Uterus (tissue), 4 donors: ENCODE data around the gene ERLEC1. TPM values are rescaled to one million over a fixed set of nuclear protein-coding genes. Genes with fewer than 3 reads are reported as not detected.
"Not testable (repeated sequence)": the region's sequence is repeated elsewhere in the genome, so short reads cannot be mapped to it uniquely, and the experiment has no call there.

ENCODE experiments used
- DNase-seq, 2 donors: peaks; one replicate each; pipeline ENCODE4 v3.0.0-alpha.2; 2019 to 2020
- H3K27ac ChIP-seq, 2 donors: fragments of 200-600 bp; sonication (generic); 1 replicate in 1 of 2; 2 replicates in 1 of 2; pipeline ENCODE4 v1.5.1; 2016 to 2018
- H3K27me3 ChIP-seq, 2 donors: fragments of 200-600 bp; sonication (generic); one replicate each; pipeline ENCODE4 v1.5.1; 2018 to 2019; ENCODE audit warnings: control low read depth in 1 of 2
- H3K36me3 ChIP-seq, 2 donors: fragments of 200-600 bp; sonication (generic); one replicate each; pipeline ENCODE4 v1.5.1; 2019; ENCODE audit warnings: control low read depth in 1 of 2
- H3K4me1 ChIP-seq, 2 donors: fragments of 200-600 bp; sonication (generic); one replicate each; pipeline ENCODE4 v1.5.1; 2018 to 2019; ENCODE audit warnings: control low read depth in 1 of 2
- H3K4me3 ChIP-seq, 2 donors: fragments of 200-600 bp; sonication (generic); 1 replicate in 1 of 2; 2 replicates in 1 of 2; pipeline ENCODE4 v1.5.1; 2018 to 2019; ENCODE audit warnings: mild to moderate bottlenecking in 1 of 2
- H3K9me3 ChIP-seq, 2 donors: fragments of 200-600 bp; sonication (generic); one replicate each; pipeline ENCODE4 v1.5.1; 2019; ENCODE audit warnings: control low read depth in 1 of 2
- CTCF ChIP-seq, 4 experiments: fragments of 200-600 bp in 2 of 4; fragments of 450-650 bp in 2 of 4; sonication (generic) in 2 of 4; IDR thresholded peaks; one replicate each; pipeline ENCODE4 v1.5.1; 2016 to 2019; ENCODE audit warnings: antibody characterized with exemption in 4 of 4, mild to moderate bottlenecking in 2 of 4, moderate library complexity in 1 of 4
- POLR2A ChIP-seq, 2 donors: fragments of 450-650 bp; IDR thresholded peaks; one replicate each; pipeline ENCODE4 v1.6.1; 2016; ENCODE audit warnings: antibody characterized with exemption in 2 of 2, mild to moderate bottlenecking in 1 of 2, moderate library complexity in 1 of 2
- intact Hi-C: fragments of 100-400 bp; cut with DNase I; formaldehyde crosslinking; loops from one replicate; pipeline ENCODE4 v1.15.1; 2023; ENCODE audit warnings: low total_unique reads
- total RNA-seq, 4 donors: library from RNA; depleted of rRNA in 3 of 4; stranded (reverse); fragments of >200 nt in 3 of 4; gene quantifications; one replicate each; pipeline versions ENCODE4 v1.1.0 to v1.2.4, GENCODE V29; 2014 to 2023
- donor health status: DM: yes; HTN: yes; CAD: no.

ERLEC1 gene
- total RNA-seq, 4 donors from 2014 or later = 30.2 to 125 (median 74.6) TPM

- DNase-seq = no peak
- intact Hi-C loops = no loop called here
- no peak overlapping the region for H3K27ac ChIP-seq
- TF ChIP-seq CTCF (IDR thresholded peaks at IDR 0.05) (no peak), POLR2A (IDR thresholded peaks at IDR 0.05) (no peak)
- no peaks in the 10 kb centered on the region for H3K9me3 ChIP-seq
- H3K4me1 ChIP-seq = no peaks in the 10 kb centered on the region
- no peak overlapping the region for H3K4me3 ChIP-seq
- no peaks in the 10 kb centered on the region for H3K27me3 ChIP-seq
- H3K36me3 ChIP-seq = no peaks in the 10 kb centered on the region
Measured at GRCh38 chr2:53827398-53828175, 40.7 kb downstream of the ERLEC1 start.

- H3K4me3 ChIP-seq = no peak overlapping the region
- H3K36me3 ChIP-seq = no peaks in the 10 kb centered on the region
- no peak overlapping the region for H3K27ac ChIP-seq
- intact Hi-C loops = no loop called here
- TF ChIP-seq POLR2A (IDR thresholded peaks at IDR 0.05) (no peak), CTCF (IDR thresholded peaks at IDR 0.05) (no peak)
- no peak for DNase-seq
- H3K9me3 ChIP-seq = no peaks in the 10 kb centered on the region
- H3K4me1 ChIP-seq = no peaks in the 10 kb centered on the region
- H3K27me3 ChIP-seq = no peaks in the 10 kb centered on the region
Measured at GRCh38 chr2:53828331-53828730, 41.5 kb downstream of the ERLEC1 start.

- TF ChIP-seq CTCF (IDR thresholded peaks at IDR 0.05) = no peak
- TF ChIP-seq POLR2A (IDR thresholded peaks at IDR 0.05) = no peak
- Histone ChIP-seq H3K9me3 (no peaks in the 10 kb centered on the region), H3K36me3 (no peaks in the 10 kb centered on the region), H3K4me3 (no peak overlapping the region), H3K27me3 (no peaks in the 10 kb centered on the region), H3K4me1 (no peaks in the 10 kb centered on the region), H3K27ac (no peak overlapping the region)
- no peak for DNase-seq
- intact Hi-C loops = no loop called here
Measured at GRCh38 chr2:53829273-53829979, 42.6 kb downstream of the ERLEC1 start.

GRCh38 chr2:53829980-53830290, 43.1 kb downstream of the ERLEC1 start:
- H3K4me3 ChIP-seq, H3K27me3 ChIP-seq, DNase-seq: not testable (repeated sequence)

GRCh38 chr2:53840580-53840979, 53.7 kb downstream of the ERLEC1 start:
- Histone ChIP-seq H3K27me3 (no peaks in the 10 kb centered on the region), H3K4me1 (no peaks in the 10 kb centered on the region), H3K9me3 (no peaks in the 10 kb centered on the region), H3K36me3 (no peaks in the 10 kb centered on the region), H3K4me3 (no peak overlapping the region), H3K27ac (no peak overlapping the region)
- DNase-seq = no peak
- intact Hi-C loops = no loop called here
- TF ChIP-seq POLR2A (IDR thresholded peaks at IDR 0.05) = no peak
- no peak for TF ChIP-seq CTCF (IDR thresholded peaks at IDR 0.05)

More at GRCh38 chr2:53829980-53830290, 43.1 kb downstream of the ERLEC1 start:
- H3K4me1 ChIP-seq, H3K36me3 ChIP-seq, intact Hi-C loops, H3K27ac ChIP-seq, H3K9me3 ChIP-seq: not testable (repeated sequence)

- H3K27ac ChIP-seq, H3K9me3 ChIP-seq, DNase-seq, intact Hi-C loops, H3K4me1 ChIP-seq, H3K27me3 ChIP-seq, H3K36me3 ChIP-seq, H3K4me3 ChIP-seq: not testable (repeated sequence)
Measured at GRCh38 chr2:53841651-53842050, 54.8 kb downstream of the ERLEC1 start.
